GM12878 (cell line): ENCODE measurements around the gene SLC7A10. TPM values are rescaled to one million over a fixed set of nuclear protein-coding genes. Genes with fewer than 3 reads are reported as not detected.

Experiments used
- ATAC-seq: fragments of 200-7000 bp; cut with Tn5 transposase; 3 replicates; pipeline ENCODE4 v1.9.1; 2020; ENCODE audit warnings: mild to moderate bottlenecking, moderate library complexity
- BruUV-seq: library from RNA; stranded (reverse); fragments of 400-500 nt; replicated peaks from 2 replicates; lab custom pipeline; 2021; lab: Mats Ljungman, UMichigan
- CTCF ChIA-PET: fragments of 300-600 bp; sonication (Branson Sonifier 250); formaldehyde crosslinking; extraction: SDS; loops from one replicate; lab custom pipeline; 2021; ENCODE audit warnings: inconsistent platforms; lab: Yijun Ruan, JAX
- POLR2A ChIA-PET: fragments of 350-600 bp; formaldehyde crosslinking; extraction: SDS; loops from one replicate; lab custom pipeline; 2021; ENCODE audit warnings: inconsistent platforms; lab: Charles Lee
- RAD21 ChIA-PET: fragments of 300-600 bp; sonication (Branson Sonifier 250); formaldehyde crosslinking; loops from one replicate; lab custom pipeline; 2023; ENCODE audit warnings: antibody characterized with exemption; ENCODE audit not compliant: unreplicated experiment; lab: Charles Lee
- SMC1A ChIA-PET: fragments of 300-600 bp; sonication (Branson Sonifier 250); formaldehyde crosslinking; loops from one replicate; lab custom pipeline; 2023; ENCODE audit not compliant: unreplicated experiment, uncharacterized antibody; lab: Charles Lee
- DNase-seq: peaks from one replicate; pipeline ENCODE4 v3.0.0-alpha.2; 2011; ENCODE audit warnings: low read depth, low spot score
- FAIRE-seq: peaks from 3 replicates; lab custom pipeline; 2011; peaks lifted over from hg19 to GRCh38; lab: Jason Lieb, UNC
- H2AFZ ChIP-seq: 2 replicates; pipeline ENCODE4 v1.6.0; 2011; ENCODE audit warnings: low read depth, low read length, control low read depth; ENCODE audit not compliant: control insufficient read depth
- H3K27ac ChIP-seq: 2 replicates; pipeline ENCODE4 v1.5.1; 2011; ENCODE audit warnings: control low read depth; ENCODE audit not compliant: control insufficient read depth, insufficient read depth
- H3K27me3 ChIP-seq, 2 experiments: replicated peaks in 1 of 2; 2 replicates each; pipeline versions ENCODE4 v1.6.0 to v1.6.1; 2011; ENCODE audit warnings: low read length in 1 of 2; ENCODE audit not compliant: control insufficient read depth in 2 of 2, insufficient read depth in 2 of 2
- H3K36me3 ChIP-seq, 2 experiments: 2 replicates each; pipeline ENCODE4 v1.5.1; 2011; ENCODE audit warnings: low read length in 1 of 2; ENCODE audit not compliant: control insufficient read depth in 2 of 2, insufficient read depth in 2 of 2
- H3K4me1 ChIP-seq: 2 replicates; pipeline ENCODE4 v1.6.1; 2011; ENCODE audit warnings: mild to moderate bottlenecking, low read length, moderate library complexity, mixed read lengths; ENCODE audit not compliant: control insufficient read depth, insufficient read depth
- H3K4me2 ChIP-seq: 2 replicates; pipeline ENCODE4 v1.6.0; 2011; ENCODE audit warnings: control low read depth; ENCODE audit not compliant: control insufficient read depth, insufficient read depth
- H3K4me3 ChIP-seq: fragments of 200-600 bp; sonication (generic); 2 replicates; pipeline ENCODE4 v1.5.1; 2016
- H3K79me2 ChIP-seq: 2 replicates; pipeline ENCODE4 v1.6.0; 2011; ENCODE audit warnings: low read length; ENCODE audit not compliant: control insufficient read depth, insufficient read depth
- H3K9ac ChIP-seq: 2 replicates; pipeline ENCODE4 v1.8.0; 2011; ENCODE audit warnings: low read length, control low read depth, mixed read lengths; ENCODE audit not compliant: control insufficient read depth, insufficient read depth
- H3K9me3 ChIP-seq: replicated peaks from 3 replicates; pipeline ENCODE4 v1.5.1; 2011; ENCODE audit warnings: mild to moderate bottlenecking, low read length; ENCODE audit not compliant: control insufficient read depth, insufficient read depth
- H4K20me1 ChIP-seq: 2 replicates; pipeline ENCODE4 v1.6.0; 2011; ENCODE audit not compliant: control insufficient read depth, insufficient read depth
- ETV6 ChIP-seq, 2 experiments: fragments of 450-650 bp in 1 of 2; IDR thresholded peaks in 1 of 2; conservative IDR thresholded peaks in 1 of 2; 2 replicates each; pipeline ENCODE4 v1.6.1; 2014; ENCODE audit warnings: antibody characterized with exemption in 1 of 2, borderline replicate concordance in 1 of 2, low read depth in 1 of 2, mild to moderate bottlenecking in 1 of 2, moderate library complexity in 1 of 2
- IKZF1 ChIP-seq: fragments of 450-650 bp; conservative IDR thresholded peaks from 2 replicates; pipeline ENCODE4 v1.6.1; 2017; ENCODE audit warnings: antibody characterized with exemption, mild to moderate bottlenecking
- IRF3 ChIP-seq: fragments of 450-650 bp; IDR thresholded peaks from 2 replicates; pipeline ENCODE4 v1.6.1; 2014; ENCODE audit warnings: mild to moderate bottlenecking
- NBN ChIP-seq: fragments of 450-650 bp; IDR thresholded peaks from 2 replicates; pipeline ENCODE4 v1.6.1; 2016
- SKIL ChIP-seq: fragments of 450-650 bp; IDR thresholded peaks from 2 replicates; pipeline ENCODE4 v1.6.1; 2017; ENCODE audit warnings: mild to moderate bottlenecking, low read depth, inconsistent platforms; ENCODE audit not compliant: poor library complexity, severe bottlenecking
- SMAD1 ChIP-seq: fragments of 450-650 bp; IDR thresholded peaks from 2 replicates; pipeline ENCODE4 v1.6.1; 2018; ENCODE audit warnings: mild to moderate bottlenecking, low read depth; ENCODE audit not compliant: partially characterized antibody
- USF1 ChIP-seq: IDR thresholded peaks from 2 replicates; pipeline ENCODE4 v1.6.1; 2011; ENCODE audit warnings: borderline replicate concordance, low read depth, mild to moderate bottlenecking, moderate library complexity, mixed read lengths, low read length; ENCODE audit not compliant: insufficient read depth; ENCODE audit errors: extremely low read length
- WGBS: methylation state at CpG from one replicate; pipeline ENCODE4 v1.1.6; 2016; ENCODE audit warnings: low lambda C conversion rate; ENCODE audit not compliant: insufficient replicate concordance, insufficient coverage; ENCODE audit errors: missing lambda C conversion rate; 5-methylcytosine and 5-hydroxymethylcytosine counted together
- in situ Hi-C: fragments of 300-500 bp; cut with MboI; formaldehyde crosslinking; loops from 9 replicates; pipeline ENCODE4 v1.14.3; 2018; ENCODE audit warnings: mixed read lengths
- intact Hi-C: fragments of 100-400 bp; cut with micrococcal nuclease; formaldehyde crosslinking; loops from one replicate; pipeline ENCODE4 v1.14.2; 2022; ENCODE audit not compliant: unreplicated experiment
- polyA plus RNA-seq, 11 experiments: library from polyadenylated mRNA; depleted of rRNA in 4 of 11; unstranded in 6 of 11; stranded (reverse) in 5 of 11; fragments of >200 nt; fragmentation: Nextera tagmentation in 4 of 11; fragmentation: Illumina TruSeq in 1 of 11; extraction: Ambion mirVana in 4 of 11; extraction: Trizol in 1 of 11; gene quantifications; 1 replicate in 1 of 11; 2 replicates in 10 of 11; pipeline versions ENCODE4 v1.2.1 to v1.2.3, GENCODE V29; 2011 to 2016; ENCODE audit warnings: inconsistent platforms in 2 of 11, missing spikeins in 2 of 11, low read depth in 1 of 11
- total RNA-seq, 4 experiments: library from RNA; depleted of rRNA in 3 of 4; stranded (reverse); fragments of >200 nt in 3 of 4; fragmentation: Illumina TruSeq in 1 of 4; extraction: Trizol in 1 of 4; gene quantifications; 2 replicates each; pipeline versions ENCODE4 v1.2.1 to v1.2.3, GENCODE V29; 2013 to 2021

SLC7A10 gene
- total and polyA plus RNA-seq, 10 of the 15 experiments (the other 5 are each of a cell fraction or from before 2014, with no cell fraction given): not detected

- TF ChIP-seq IRF3: no peak
Measured at GRCh38 chr19:33227242-33227650, 1.6 kb upstream of the SLC7A10 start (continued).

- RAD21 ChIA-PET: no interaction called here
- BruUV-seq: no TSS peak
- intact Hi-C loops: no loop called here
- ATAC-seq (no peak), DNase-seq (no peak), FAIRE-seq (no peak)
- Histone ChIP-seq H3K4me3 (no peak overlapping the region), H3K9ac (no peak overlapping the region), H3K36me3 (no peaks in the 10 kb centered on the region), H3K27me3 (peaks cover 5 to 12% of the 10 kb centered on the region in 2 experiments; a peak in 3 of 4 replicates), H2AFZ (no peak overlapping the region), H3K27ac (no peak overlapping the region), H3K9me3 (no peaks in the 10 kb centered on the region; the same call in 1 of the 3 replicates), H3K4me1 (no peaks in the 10 kb centered on the region), H4K20me1 (no peaks in the 10 kb centered on the region), H3K4me2 (no peak overlapping the region), H3K79me2 (no peaks in the 10 kb centered on the region)
- POLR2A ChIA-PET: no interaction called here
- CTCF ChIA-PET: no interaction called here
- 56% methylated on average over 32 of the region's 66 CpGs for WGBS
- in situ Hi-C loops: loop anchor here (25.0 kb wide), 1 partner anchor 536 kb away; no protein-coding TSS in a partner anchor
- SMC1A ChIA-PET: interaction anchor here (0.9 kb wide), 1 partner anchor 9 kb away, joined by 3 read pairs; no protein-coding TSS in a partner anchor
- TF ChIP-seq SKIL (no peak), IKZF1 (no peak), NBN (no peak), SMAD1 (no peak), ETV6 (conservative IDR thresholded peaks at IDR 0.05 in 1 of 2, IDR thresholded peaks at IDR 0.05 in 1 of 2; ENCODE audit: borderline replicate concordance in 1 of 2, low read depth in 1 of 2) (no peak), USF1 (no peak)
Measured at GRCh38 chr19:33226550-33227241, 1.0 kb upstream of the SLC7A10 start.
